Brain pericyte (primary cell): ENCODE measurements around the gene ANTXR1.
"Not testable (repeated sequence)": the region's sequence is repeated elsewhere in the genome, so short reads cannot be mapped to it uniquely, and the experiment has no call there.

Experiments
- DNase-seq: peaks from one replicate; pipeline ENCODE4 v3.0.0-alpha.2; 2012; ENCODE audit warnings: low read depth, low spot score

Gene ANTXR1

GRCh38 chr2:69227716-69228115 lies 214.7 kb downstream of the ANTXR1 start:
- no peak for DNase-seq

DNA sequence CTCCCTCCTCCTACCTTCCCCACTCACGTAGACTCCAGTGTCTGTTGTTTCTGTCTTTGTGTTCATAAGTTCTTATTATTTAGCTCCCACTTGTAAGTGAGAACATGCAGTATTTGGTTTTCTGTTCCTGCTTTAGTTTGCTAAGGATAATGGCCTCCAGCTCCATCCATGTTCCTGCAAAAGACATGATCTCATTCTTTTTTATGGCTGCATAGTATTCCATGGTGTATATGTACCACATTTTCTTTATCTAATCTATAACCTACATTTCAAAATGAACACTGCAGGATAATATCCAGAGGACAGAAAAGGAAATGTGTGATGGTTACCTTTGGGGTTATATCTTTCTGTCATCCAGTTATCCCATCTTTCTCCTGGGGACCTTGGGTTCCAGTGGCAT lies 218.0 kb downstream of the ANTXR1 start:
- not testable (repeated sequence) for DNase-seq

DNA sequence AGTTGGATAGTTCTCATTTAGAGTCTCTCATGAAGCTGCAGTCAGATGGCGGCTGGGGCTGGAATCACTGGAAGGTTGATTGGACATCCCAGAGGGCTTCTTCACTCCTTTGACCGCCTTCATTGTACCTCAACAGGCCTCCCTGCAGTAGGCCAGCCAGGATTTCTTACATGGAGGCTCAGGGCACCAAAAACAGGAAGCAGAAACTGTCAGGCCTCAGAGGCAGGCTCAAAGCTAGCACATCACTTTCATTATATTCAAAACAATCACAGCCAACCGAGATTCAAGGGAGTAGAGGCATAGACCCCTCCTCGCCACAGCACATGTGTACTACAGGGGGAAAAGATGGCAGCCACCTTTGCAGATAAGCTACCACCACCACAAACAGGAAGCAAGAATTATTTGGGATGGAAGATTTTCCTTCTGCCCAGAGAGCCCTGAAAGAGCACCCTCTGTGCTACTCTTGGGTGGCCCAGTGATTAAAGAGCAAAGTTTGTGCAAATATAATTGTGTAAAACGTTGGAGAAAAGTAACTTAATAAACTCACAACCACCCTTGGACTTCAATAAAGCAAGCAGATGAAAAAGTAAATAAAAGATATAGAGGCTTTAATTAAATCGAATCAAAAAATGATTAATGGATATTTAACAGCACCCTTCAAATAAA lies 218.8 kb downstream of the ANTXR1 start:
- DNase-seq = no peak

DNA sequence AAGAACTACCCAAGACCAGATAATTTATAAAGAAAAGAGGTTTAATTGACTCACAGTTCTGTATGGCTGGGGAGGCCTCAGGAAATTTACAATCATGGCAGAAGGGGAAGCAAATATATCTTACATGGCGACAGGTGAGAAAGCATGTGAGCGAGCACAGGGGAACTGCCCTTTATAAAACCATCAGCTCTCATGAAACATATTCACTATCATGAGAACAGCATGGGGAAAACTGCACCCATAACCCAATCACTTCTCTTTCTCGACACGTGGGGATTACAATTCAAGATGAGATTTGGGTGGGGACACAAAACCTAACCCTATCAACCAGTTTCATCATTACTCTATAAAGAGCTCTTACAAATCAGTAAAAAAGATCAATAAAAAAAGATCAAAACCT lies 222.9 kb downstream of the ANTXR1 start:
- DNase-seq = not testable (repeated sequence)

GRCh38 chr2:69237070-69237670 lies 224.2 kb downstream of the ANTXR1 start:
- DNase-seq = no peak

DNA sequence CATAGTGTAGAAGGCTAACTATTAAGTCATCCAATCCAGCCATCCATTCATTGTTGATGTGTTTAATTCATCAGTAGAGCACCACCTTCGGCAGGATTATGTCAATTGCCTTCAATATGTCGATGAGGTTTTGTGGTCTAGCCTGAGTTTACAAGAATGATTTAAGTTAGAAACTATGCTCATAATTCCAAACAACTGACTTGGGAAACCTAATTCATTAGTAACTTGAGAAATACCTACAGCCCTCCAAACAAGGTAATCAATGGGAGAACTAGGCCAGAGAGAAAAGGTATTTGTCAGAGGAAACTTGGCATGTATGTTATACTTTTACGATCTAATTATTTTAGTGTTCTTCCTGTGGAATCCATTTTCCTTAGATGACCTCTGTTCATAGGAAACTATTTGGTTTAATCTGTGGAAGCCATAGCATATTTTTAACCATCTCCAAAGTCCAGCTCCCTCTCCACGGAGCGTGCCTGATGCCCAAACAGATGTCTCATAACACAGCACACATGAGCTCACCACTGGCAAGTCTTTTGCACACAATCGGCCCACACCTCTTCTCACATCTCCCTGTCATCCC lies 225.6 kb downstream of the ANTXR1 start:
- no peak for DNase-seq

DNA sequence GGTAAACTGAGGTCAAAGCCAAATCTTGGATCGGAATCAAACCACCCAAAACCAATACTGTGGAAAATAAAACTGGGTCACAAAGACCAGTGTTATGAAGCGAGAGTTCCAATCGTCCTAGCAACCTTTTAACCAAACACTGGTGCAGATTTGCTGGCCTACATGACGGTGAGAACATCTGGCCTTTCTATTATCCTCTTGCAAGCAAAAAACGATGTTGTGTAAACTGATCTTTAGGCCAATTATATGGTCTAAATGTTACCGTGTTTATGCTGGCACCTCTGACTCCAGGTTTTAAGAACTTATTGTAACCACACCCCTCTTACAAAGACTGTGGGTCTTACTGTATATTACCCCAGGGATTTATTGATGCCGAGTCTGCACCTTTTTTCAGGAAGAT lies 228.1 kb downstream of the ANTXR1 start:
- DNase-seq = no peak

DNA sequence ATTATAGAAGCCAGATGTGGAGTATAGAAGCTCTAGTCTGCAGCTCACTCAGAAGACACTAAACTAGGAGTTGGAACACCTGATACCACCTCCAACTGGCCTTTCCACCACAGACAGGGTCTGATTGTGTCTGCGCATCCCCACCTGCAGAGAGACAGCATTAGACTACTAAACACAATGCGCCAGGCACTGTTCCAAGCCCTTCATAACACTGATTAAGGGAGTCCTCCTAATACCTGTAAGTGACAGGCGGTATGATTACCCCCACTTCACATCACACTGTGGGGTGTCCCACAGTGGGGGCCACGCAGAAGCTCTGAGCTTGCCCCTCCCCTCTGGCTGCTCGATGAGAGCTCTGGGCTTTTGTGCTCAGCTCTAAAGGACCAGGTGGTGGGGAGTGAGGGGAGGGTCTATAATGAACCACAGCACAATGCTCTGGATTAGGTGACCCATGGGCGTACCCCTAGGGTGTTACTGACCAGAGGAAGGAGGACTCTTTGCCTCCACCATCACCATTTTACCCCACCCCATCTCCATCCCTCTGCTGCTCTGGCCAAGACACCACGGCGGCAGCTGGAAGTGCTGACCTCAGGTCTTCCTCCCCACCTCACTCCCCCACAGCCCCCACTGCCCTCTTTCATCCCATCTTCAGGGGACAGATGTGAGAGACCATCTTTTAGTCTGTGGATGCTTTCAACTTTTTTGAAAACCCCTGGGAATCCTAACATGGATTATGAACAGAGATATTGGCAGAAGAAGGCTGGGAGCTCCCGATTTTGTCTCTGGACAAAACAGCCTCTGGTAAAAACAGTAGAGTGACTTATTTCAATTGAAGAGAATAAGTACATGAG lies 228.9 kb downstream of the ANTXR1 start:
- no peak for DNase-seq

DNA sequence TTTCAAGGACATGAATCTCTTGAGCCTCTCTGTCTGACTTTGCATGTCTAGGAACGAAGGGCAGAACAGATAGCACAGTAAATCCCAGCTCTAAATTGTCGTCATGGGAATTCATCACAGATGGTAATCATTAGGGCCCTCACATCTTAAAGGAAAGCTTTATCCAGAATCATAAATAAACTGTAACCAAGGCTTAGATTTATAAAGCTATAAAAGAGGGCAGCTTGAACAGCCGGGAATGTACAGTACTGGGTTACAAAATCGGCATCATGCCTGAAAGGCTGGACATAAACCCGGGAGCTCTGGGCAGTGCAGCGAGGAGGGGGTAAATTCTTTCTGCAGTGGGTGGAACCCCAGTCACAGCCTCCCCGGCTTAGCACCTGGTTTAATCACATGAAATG lies 229.7 kb downstream of the ANTXR1 start:
- peak; percentile 60 for DNase-seq

GRCh38 chr2:69243652-69244051 lies 230.7 kb downstream of the ANTXR1 start:
- no peak for DNase-seq

DNA sequence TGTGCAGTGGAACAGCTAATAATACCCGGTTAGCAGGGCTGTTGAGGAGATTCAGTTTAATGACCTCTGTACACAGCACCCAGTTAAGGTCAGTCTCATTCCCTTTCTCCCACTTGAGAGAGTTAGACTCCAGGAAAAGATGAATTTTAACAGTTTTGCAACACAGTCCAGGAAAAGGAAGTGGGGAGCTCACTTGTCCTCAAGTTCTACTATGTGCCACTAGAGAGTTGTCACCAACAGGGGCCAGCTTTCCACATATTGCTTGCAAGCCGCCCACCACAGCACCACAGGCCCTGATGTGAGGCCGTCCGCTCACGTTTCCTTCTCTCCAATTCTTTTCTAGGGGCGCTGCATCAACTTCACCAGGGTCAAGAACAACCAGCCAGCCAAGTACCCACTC lies 231.9 kb downstream of the ANTXR1 start:
- DNase-seq = no peak

GRCh38 chr2:69247583-69247982 lies 234.6 kb downstream of the ANTXR1 start:
- no peak for DNase-seq

GRCh38 chr2:69248232-69248631 lies 235.3 kb downstream of the ANTXR1 start:
- DNase-seq = no peak

GRCh38 chr2:69250981-69251380 lies 238.0 kb downstream of the ANTXR1 start:
- DNase-seq = no peak

DNA sequence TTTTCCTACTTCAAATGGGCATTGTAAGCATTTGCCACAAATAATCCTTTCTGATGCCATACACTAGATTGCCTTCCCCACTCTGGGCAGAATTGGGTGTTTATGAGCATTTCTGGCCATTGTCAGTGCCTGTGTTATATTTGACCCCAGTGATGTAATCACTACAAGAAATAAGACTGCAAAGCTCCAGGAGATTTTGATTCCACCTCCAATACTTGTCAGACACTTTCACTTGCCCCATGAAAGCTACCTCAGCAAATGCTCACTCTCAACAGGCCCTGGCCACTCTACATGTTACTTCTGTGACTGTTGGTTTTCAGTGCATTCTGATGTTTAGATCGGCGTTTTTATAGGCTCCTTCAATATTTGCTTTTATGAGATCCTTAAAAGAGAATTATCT lies 239.0 kb downstream of the ANTXR1 start:
- no peak for DNase-seq

GRCh38 chr2:69253112-69253511 lies 240.1 kb downstream of the ANTXR1 start:
- DNase-seq = no peak

GRCh38 chr2:69253611-69254301 lies 240.8 kb downstream of the ANTXR1 start:
- DNase-seq = peak; percentile 77

DNA sequence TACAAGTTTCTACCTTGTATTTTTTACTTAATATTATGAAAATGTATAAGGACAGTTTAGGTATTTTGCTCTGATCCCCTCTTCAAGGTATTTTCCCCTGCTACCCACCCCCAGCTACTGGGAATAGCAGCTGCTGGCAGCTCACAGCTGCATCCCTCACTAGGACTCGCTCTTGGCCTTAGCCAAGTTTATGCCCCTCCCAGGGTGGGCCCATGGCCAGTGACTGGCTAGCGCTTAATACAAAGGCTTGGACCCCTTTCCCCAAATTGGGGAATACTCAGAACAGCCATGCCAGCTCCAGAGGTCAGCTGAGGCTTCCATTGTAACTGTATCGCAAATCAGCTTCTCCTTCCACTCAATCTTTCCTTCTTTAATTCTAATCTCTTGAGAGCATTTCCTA lies 242.8 kb downstream of the ANTXR1 start:
- no peak for DNase-seq

GRCh38 chr2:69259994-69260591 lies 247.1 kb downstream of the ANTXR1 start:
- DNase-seq = not testable (repeated sequence)

DNA sequence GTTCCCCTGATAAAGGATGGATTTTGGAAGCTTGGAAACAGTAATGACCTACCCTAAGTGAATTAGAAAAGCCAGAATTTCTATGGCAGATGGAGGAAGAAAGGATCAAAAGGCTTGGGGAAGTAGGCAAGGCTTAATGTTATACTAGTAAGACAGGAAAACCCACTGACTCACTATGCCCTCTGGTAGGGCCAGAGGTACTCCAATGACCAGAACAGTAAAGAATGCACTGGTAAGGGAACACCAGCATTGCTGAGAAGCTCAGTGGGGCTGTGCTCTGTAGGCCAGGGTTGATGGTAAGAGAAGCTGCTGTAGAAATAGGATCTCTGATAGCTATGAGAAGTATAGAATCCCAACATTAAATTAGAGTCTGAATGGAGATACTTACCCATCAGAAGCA lies 247.7 kb downstream of the ANTXR1 start:
- DNase-seq = no peak

GRCh38 chr2:69269330-69269729 lies 256.4 kb downstream of the ANTXR1 start:
- no peak for DNase-seq
